Left ventricle myocardium inferior (tissue), 1 donor: ENCODE data around the gene DMAC2. TPM values are rescaled to one million over a fixed set of nuclear protein-coding genes. Genes with fewer than 3 reads are reported as not detected.

ENCODE experiments used
- DNase-seq: peaks from one replicate; pipeline ENCODE4 v3.0.0-alpha.2; 2020
- H3K27ac ChIP-seq: fragments of 200-600 bp; replicated peaks from 2 replicates; pipeline ENCODE4 v1.8.0; 2021
- H3K27me3 ChIP-seq: fragments of 200-600 bp; 2 replicates; pipeline ENCODE4 v1.8.0; 2021; ENCODE audit warnings: low read depth
- H3K36me3 ChIP-seq: fragments of 200-600 bp; 2 replicates; pipeline ENCODE4 v1.8.0; 2021
- H3K4me1 ChIP-seq: fragments of 200-600 bp; 2 replicates; pipeline ENCODE4 v1.8.0; 2021
- H3K4me3 ChIP-seq: fragments of 200-600 bp; 2 replicates; pipeline ENCODE4 v1.8.0; 2021; ENCODE audit warnings: mild to moderate bottlenecking, moderate library complexity
- H3K9me3 ChIP-seq: fragments of 200-600 bp; replicated peaks from 2 replicates; pipeline ENCODE4 v1.8.0; 2021
- intact Hi-C: fragments of 100-400 bp; cut with micrococcal nuclease; formaldehyde crosslinking; loops from one replicate; pipeline ENCODE4 v1.11.0; 2022
- total RNA-seq: library from RNA; stranded (reverse); fragmentation: NEBNext Ultra II Directional; extraction: Animal tissue kit (Norgen Biotek cat#: 25700); gene quantifications from one replicate; pipeline ENCODE4 v1.2.1, GENCODE V29; 2021
- TF ChIP-seq, protein P1 (sequence below): fragments of 200-600 bp; IDR thresholded peaks from 2 replicates; pipeline ENCODE4 v1.8.0; 2021; ENCODE audit warnings: antibody characterized with exemption, mild to moderate bottlenecking, borderline replicate concordance
- donor health status: DM: no; HTN: yes; CAD: no; lungs with severe emphysema.

The DMAC2 gene
- total RNA-seq, 1 donor from 2014 or later = 125 TPM

DNA sequence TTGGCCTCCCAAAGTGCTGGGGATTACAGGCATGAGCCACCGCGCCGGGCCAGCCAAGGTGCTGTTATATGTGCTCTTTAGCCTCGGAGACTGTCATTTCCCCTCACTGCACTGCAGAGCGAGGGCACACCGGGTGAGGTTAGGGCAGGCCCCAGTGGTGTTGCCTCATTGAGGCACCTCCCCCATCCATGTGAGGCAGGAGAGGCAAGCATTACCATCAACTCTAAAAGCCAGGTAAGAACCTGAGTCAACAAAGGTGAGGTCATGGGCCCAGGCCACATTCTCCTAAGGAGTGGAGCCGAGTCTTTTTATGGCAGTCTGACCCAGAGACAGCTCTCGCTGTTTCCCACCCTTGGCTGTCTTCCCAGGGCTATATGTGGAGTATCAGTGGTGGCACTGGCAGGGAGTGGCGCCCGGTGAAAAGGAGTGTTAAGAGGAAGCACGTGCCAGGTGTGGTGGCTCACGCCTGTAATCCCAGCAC, 23.5 kb downstream of the DMAC2 start:
- Histone ChIP-seq H3K27me3 (no peaks in the 10 kb centered on the region), H3K4me1 (peaks cover 30% of the 10 kb centered on the region), H3K4me3 (no peak overlapping the region), H3K27ac (no peak overlapping the region), H3K36me3 (peaks cover 81% of the 10 kb centered on the region), H3K9me3 (no peaks in the 10 kb centered on the region)
- intact Hi-C loops = no loop called here
- TF ChIP-seq, protein P1, sequence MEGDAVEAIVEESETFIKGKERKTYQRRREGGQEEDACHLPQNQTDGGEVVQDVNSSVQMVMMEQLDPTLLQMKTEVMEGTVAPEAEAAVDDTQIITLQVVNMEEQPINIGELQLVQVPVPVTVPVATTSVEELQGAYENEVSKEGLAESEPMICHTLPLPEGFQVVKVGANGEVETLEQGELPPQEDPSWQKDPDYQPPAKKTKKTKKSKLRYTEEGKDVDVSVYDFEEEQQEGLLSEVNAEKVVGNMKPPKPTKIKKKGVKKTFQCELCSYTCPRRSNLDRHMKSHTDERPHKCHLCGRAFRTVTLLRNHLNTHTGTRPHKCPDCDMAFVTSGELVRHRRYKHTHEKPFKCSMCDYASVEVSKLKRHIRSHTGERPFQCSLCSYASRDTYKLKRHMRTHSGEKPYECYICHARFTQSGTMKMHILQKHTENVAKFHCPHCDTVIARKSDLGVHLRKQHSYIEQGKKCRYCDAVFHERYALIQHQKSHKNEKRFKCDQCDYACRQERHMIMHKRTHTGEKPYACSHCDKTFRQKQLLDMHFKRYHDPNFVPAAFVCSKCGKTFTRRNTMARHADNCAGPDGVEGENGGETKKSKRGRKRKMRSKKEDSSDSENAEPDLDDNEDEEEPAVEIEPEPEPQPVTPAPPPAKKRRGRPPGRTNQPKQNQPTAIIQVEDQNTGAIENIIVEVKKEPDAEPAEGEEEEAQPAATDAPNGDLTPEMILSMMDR = no peak
- no peak for DNase-seq

DNA sequence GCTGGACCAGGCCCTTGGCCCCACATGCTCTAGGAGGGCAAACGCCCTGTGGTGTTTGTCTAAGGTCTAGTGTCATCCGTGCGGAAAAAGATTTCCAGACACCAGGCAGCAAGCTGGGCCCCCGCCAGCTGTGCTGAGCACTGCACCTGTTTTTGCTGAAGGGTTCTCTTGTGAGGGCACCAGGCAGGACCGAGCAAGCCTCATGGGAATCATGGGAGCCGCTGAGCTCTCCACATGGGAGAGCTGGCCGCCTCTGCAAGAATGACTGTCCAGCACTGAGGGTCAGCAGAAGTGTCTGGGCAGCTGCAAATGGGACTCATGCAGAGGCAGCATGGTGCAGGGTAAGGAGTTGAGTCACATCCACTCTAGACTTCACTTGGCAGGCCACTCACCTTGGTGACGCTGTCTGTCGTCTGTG, 24.5 kb downstream of the DMAC2 start:
- no peaks in the 10 kb centered on the region for H3K9me3 ChIP-seq
- no peak overlapping the region for H3K27ac ChIP-seq
- peaks cover 74% of the 10 kb centered on the region for H3K36me3 ChIP-seq
- no peak overlapping the region for H3K4me3 ChIP-seq
- intact Hi-C loops = no loop called here
- H3K4me1 ChIP-seq = peaks cover 40% of the 10 kb centered on the region
- DNase-seq = no peak
- TF ChIP-seq, protein P1 = no peak
- H3K27me3 ChIP-seq = no peaks in the 10 kb centered on the region

DNA sequence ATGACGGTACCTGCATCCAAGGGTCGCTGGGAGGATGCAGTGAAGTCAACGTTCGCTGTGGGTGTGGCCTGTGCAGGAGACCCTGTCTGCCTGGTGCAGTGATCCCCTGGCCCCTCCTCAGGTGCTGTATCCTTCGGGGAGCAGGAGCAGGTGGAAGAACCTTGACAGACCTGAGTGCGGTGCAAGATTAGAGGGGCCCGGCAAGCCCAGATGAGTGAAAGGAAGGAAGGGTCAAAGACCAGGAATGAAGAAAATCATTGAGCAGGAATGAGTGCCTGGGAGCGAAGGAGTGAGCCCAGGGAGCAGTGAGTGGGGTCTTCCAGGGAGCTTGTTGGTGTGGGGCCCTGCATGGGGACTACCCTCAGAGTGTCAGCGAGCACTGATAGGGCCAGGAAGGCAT, 25.3 kb downstream of the DMAC2 start:
- no peaks in the 10 kb centered on the region for H3K9me3 ChIP-seq
- peaks cover 67% of the 10 kb centered on the region for H3K36me3 ChIP-seq
- no peak overlapping the region for H3K27ac ChIP-seq
- DNase-seq = no peak
- intact Hi-C loops = no loop called here
- H3K27me3 ChIP-seq = no peaks in the 10 kb centered on the region
- TF ChIP-seq, protein P1 = no peak
- no peak overlapping the region for H3K4me3 ChIP-seq
- H3K4me1 ChIP-seq = peaks cover 43% of the 10 kb centered on the region

DNA sequence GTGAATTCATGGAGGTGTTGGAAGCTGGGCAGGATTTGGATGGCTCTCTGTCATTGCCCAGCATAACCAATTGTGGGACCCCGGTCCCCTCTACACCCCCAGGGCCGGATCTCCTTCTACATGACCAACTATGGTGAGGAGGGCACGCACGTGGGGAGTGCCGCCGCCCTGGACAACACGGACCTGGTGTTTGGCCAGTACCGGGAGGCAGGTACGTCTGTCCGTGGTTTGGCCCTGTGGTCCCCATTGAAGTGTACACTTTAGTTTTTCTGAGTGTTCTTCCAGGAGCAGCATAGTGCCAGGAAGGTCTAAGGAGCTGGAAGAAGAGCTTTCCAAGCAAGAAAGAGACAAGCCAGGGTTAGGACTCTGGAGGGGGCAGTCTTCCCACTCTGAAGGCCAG, 25.8 kb downstream of the DMAC2 start:
- Histone ChIP-seq H3K4me1 (peaks cover 48% of the 10 kb centered on the region), H3K4me3 (no peak overlapping the region), H3K27ac (no peak overlapping the region), H3K36me3 (peaks cover 62% of the 10 kb centered on the region), H3K27me3 (no peaks in the 10 kb centered on the region), H3K9me3 (no peaks in the 10 kb centered on the region)
- no peak for DNase-seq
- intact Hi-C loops = no loop called here
- TF ChIP-seq, protein P1 = no peak

DNA sequence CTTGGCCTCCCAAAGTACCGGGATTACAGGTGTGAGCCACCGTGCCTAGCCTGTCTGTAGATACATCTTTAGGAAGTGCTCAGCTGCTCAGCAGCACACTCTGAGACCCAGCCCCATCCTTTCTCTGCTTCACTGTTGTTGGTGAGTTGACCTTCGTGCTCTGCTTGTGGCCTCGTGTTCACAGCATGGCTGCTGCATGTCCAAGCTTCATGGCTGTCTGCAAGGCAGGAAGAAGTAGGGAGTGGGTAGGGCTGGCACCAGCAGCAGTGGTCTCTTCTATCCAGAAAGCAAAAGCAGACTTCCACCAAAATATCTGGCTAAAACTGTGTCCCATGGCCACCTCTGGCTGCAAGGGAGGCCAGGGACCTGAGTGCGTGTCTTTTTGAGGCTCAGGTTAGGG, 26.8 kb downstream of the DMAC2 start:
- Histone ChIP-seq H3K4me3 (no peak overlapping the region), H3K27ac (peak overlapping the region; percentile 87), H3K27me3 (no peaks in the 10 kb centered on the region), H3K36me3 (peaks cover 53% of the 10 kb centered on the region), H3K4me1 (peaks cover 58% of the 10 kb centered on the region), H3K9me3 (no peaks in the 10 kb centered on the region)
- intact Hi-C loops = no loop called here
- TF ChIP-seq, protein P1 = no peak
- DNase-seq = no peak

DNA sequence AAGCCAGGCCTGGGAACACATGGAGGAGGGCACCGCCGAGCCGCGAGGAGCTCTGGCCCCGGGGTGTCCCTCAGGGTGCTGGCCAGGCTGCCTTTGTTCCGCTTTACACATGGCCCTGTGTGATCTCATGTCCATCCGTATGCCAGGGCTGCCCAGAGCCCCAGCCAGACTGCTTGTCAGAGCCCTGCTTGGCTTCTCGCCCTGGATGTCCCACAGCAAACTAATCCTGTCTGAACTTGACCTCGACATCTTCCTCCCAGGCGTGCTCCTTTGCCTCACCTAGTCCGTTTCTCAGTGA, 27.8 kb downstream of the DMAC2 start:
- no peak overlapping the region for H3K4me3 ChIP-seq
- intact Hi-C loops = no loop called here
- peaks cover 42% of the 10 kb centered on the region for H3K36me3 ChIP-seq
- peak; percentile 80 for DNase-seq
- H3K9me3 ChIP-seq = no peaks in the 10 kb centered on the region
- peaks cover 69% of the 10 kb centered on the region for H3K4me1 ChIP-seq
- TF ChIP-seq, protein P1 = no peak
- H3K27me3 ChIP-seq = no peaks in the 10 kb centered on the region
- H3K27ac ChIP-seq = peak overlapping the region; percentile 87
